Suppressor macrophage (primary cell): ENCODE data around the gene VPS39.
A peak's percentile ranks its signal among the peaks of the same experiment; 100 is the strongest.
"Not testable (repeated sequence)": the region's sequence is repeated elsewhere in the genome, so short reads cannot be mapped to it uniquely, and the experiment has no call there.

Source experiments
- DNase-seq, 4 experiments: peaks; one replicate each; pipeline ENCODE4 v3.0.0-alpha.2; 2020 to 2022
- total RNA-seq, 17 experiments: gene quantifications; one replicate each; lab custom pipeline; 2026; ENCODE audit warnings: mixed read lengths in 6 of 17, inconsistent platforms in 3 of 17; lab: John Stamatoyannopoulos, UW

The VPS39 gene, protein sequence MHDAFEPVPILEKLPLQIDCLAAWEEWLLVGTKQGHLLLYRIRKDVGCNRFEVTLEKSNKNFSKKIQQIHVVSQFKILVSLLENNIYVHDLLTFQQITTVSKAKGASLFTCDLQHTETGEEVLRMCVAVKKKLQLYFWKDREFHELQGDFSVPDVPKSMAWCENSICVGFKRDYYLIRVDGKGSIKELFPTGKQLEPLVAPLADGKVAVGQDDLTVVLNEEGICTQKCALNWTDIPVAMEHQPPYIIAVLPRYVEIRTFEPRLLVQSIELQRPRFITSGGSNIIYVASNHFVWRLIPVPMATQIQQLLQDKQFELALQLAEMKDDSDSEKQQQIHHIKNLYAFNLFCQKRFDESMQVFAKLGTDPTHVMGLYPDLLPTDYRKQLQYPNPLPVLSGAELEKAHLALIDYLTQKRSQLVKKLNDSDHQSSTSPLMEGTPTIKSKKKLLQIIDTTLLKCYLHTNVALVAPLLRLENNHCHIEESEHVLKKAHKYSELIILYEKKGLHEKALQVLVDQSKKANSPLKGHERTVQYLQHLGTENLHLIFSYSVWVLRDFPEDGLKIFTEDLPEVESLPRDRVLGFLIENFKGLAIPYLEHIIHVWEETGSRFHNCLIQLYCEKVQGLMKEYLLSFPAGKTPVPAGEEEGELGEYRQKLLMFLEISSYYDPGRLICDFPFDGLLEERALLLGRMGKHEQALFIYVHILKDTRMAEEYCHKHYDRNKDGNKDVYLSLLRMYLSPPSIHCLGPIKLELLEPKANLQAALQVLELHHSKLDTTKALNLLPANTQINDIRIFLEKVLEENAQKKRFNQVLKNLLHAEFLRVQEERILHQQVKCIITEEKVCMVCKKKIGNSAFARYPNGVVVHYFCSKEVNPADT
- total RNA-seq, result 49.4 to 97.5 (median 75.6) reads per million in 17 experiments

DNA sequence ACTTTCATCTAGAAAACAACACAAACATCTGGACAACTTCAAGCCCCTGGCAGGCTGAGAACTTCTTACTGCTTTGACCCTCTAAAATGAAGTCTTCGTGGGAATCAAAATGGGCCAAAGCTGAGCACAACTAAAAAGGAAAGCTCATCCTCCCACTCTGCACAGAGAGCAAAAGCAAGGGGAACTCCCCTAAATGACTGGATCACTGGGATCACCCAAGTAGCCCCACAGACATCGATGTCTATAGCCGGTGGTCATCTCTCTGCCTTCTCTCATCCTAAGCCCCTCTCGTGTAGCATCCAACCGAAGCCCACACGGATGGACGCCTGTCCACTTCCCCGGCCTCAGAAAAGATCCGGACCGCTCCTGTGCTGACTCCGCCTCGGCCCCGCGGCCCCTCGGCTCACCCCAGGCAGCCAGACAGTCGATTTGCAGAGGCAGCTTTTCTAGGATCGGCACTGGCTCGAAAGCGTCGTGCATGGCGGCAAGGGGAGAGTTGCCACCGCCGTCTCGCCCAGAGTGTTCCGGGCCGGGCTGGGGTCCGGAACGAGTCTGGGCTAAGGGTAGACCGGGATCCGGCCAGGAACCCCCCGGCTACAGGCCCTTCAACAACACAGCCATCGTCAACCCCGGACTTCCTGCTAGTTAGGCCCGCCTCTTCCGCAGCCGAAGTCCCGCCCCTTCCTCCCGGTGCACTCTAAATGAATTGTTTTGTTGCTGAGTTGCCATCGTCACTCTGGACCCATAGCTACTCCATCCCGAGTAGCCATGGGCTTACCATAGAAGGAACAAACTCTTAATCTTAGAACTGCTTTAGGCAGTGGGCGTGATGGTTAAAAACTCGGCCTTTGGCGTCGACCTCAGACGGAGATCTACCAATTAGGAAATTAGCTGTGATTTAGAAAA, at the start of gene VPS39:
VPS39 (minus strand) TSS at position 631 of the 906 bp plus-strand sequence; CDS start at position 480, 151 bp downstream.
- peak; percentile 85 to 92 (median 90) for DNase-seq

- DNase-seq, result no peak
Observed at GRCh38 chr15:42253300-42253699, 45.2 kb upstream of the VPS39 start.

- DNase-seq, result no peak
Observed at GRCh38 chr15:42240823-42241222, 32.7 kb upstream of the VPS39 start.

DNA sequence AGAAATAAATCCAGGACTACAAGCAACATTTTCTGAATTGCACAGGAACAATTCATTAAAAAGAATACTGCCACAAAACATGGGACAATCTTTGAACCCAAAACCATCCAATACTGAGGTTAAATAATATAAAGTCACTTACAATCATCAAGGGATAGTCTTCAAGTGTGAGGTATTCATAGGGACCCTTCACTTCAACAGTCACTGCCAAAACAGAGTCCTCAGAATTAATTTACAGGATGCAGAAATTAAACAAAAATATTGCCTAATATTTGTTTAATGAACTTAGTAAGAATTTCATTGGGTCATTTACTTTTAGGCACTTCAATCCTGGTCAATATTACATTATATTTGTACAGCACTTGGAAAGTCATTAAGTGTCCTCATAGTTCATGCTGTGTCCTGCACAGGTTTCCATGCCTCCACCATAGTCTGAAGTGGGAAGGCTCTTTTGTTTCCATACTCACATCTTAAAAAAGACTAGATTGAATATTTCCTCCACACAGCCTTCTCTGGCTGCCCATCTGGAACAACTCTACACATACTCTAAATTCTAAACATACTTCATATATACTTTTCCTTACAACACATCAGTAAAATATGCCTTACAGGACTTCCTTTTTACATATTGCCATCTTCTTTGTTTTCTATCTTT, 31.6 kb upstream of the VPS39 start:
- DNase-seq, result no peak

DNA sequence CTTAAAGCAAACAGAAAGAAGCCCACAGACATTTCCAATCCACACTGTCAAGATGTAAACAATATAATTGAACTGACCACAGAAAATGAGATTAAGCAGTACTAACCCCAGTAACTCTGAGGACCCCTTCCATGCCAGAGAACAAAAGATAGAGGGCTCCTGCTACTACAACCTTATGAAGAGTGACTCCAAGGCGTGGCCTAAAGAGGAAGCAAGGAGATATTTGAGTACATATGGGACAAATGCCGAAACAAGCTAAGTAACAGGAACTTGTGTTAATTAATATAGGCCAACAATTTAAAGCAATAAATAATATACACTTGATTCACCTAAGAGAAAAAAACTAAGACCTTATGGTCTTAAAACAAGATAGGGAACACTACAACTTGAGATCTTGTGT, 25.0 kb upstream of the VPS39 start:
- peak in 3 of 4 experiments; percentile 5 to 36 (median 19) for DNase-seq

- DNase-seq, result no peak
Observed at GRCh38 chr15:42232606-42233005, 24.5 kb upstream of the VPS39 start.

DNA sequence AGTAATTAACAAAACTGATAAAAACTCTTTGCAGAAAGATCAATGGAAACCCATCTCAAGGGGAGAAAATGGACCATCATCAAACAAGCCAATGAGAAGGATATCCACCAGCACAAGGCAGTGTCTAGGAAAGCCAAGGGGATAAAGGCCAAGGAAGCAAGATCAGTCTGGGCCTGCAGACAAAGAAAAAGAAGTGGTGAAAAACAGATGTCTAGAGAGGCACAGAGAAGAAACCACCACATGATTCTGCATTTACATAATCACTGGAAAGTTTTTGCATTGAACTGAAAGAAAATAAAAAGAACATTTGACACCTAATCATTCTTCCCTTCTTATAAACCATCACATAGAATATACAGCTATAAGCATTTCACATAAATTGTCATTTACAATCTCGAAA, 23.0 kb upstream of the VPS39 start:
- no peak for DNase-seq

GRCh38 chr15:42228981-42229380, 20.9 kb upstream of the VPS39 start:
- not testable (repeated sequence) for DNase-seq

GRCh38 chr15:42228036-42228435, 19.9 kb upstream of the VPS39 start:
- no peak for DNase-seq

GRCh38 chr15:42226648-42227047, 18.5 kb upstream of the VPS39 start:
- DNase-seq, result no peak

DNA sequence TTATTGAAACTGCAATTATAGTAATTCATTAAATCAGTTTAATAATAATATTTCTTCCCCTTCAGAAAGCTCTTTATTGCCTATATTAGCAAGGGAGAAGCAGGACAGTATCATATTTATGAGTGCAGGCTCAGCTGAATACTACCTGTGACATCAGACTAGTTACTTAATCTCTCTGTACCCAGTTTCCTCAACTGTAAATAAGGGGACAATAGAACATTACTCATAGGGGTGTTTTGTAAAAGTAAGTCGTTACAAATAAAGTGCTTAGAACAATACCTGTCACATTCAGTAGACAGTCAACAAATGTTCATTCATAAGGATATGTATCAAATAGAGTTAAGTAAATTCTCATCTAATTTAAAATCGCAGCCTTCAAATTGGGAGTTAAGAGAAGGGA, 12.1 kb upstream of the VPS39 start:
- peak in 2 of 4 experiments; percentile 22 to 38 for DNase-seq

GRCh38 chr15:42218953-42219592, 11.0 kb upstream of the VPS39 start:
- DNase-seq, result peak in 2 of 4 experiments; percentile 17 to 20

GRCh38 chr15:42217568-42217967, 9.5 kb upstream of the VPS39 start:
- no peak for DNase-seq

DNA sequence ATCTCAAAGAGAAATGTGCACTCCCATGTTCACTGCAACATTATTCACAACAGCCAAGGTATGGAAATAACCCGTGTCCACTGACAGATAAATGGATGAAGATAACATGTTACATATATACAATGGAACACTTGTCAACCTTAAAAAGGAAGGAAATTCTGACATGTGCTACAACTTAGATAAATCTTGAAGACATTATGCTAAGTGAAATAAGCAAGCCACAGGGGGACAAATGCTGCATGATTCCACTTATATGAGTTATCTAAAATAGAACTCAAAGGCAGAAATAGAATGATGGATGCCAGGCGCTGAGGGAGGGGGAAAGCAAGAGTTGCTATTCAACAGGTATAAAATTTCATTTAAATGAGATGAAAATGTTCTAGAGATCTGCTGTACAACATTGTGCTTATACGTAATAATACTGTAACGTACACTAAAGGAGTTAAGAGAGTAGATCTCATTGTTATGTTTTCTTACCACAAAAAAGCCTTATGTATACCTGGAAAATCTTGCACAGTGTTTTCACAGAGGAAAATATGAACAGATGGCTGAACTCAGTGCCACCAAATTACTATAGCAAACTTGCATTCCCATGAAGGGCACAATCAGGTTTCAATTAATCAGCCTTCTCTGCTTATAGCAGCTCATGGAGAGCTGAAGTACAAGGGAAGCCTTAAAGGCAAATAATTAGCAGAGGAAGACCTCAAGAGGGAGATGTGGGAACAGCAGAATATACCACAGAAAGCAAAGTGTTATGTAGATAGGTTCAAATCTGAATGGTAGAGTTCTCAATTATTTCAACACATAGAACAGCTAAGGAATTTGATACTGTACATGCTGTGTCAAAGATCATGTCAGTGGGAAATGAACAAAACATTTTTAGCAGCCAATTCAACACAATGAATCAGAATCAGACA, 8.1 kb upstream of the VPS39 start:
- DNase-seq, result no peak

DNA sequence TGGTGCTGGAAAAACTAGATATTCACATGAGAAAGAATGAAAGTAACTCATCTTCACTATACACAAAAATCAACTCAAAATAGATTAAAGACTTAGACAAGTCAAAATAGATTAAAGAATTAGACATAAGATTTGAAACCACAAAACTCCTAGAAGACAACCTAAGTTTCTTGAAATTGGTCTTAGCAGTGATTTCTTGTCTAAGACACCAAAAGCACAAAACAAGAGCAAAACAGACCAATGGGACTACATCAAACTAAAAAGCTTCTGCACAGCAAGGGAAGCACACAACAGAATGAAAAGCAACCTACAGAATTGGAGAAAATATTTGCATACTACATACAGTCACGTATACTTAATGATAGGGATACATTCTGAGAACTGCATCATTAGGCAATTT, 6.5 kb upstream of the VPS39 start:
- DNase-seq, result no peak

- no peak for DNase-seq
Observed at GRCh38 chr15:42213511-42213910, 5.4 kb upstream of the VPS39 start.

- DNase-seq, result no peak
Observed at GRCh38 chr15:42210696-42211095, 2.6 kb upstream of the VPS39 start.

- no peak for DNase-seq
Observed at GRCh38 chr15:42206406-42206805, 1.7 kb downstream of the VPS39 start.

GRCh38 chr15:42203891-42204290, 4.2 kb downstream of the VPS39 start:
- no peak for DNase-seq

DNA sequence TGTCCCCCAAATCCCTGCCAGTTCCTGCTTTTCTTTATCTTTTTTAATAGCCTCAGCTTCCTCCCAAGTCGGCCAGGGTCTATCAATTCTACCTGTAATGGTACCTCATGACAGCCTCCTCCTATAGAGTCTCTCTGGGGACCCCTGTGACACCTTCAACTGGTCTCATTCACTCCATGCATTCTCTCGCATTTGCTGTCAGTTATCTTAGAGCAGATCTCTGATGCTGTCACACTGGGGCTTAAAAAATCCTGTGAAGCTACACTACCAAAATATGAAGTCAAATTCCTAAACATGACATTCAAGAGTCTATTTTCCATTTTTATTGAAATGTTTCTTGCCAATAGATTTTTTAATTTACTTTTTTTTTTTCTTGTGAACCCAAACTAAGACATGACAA, 5.5 kb downstream of the VPS39 start:
- no peak for DNase-seq
